Type B pancreatic cell (in vitro differentiated cells): ENCODE measurements around the gene OR2AT4. TPM values are rescaled to one million over a fixed set of nuclear protein-coding genes. Genes with fewer than 3 reads are reported as not detected.
"Not testable (repeated sequence)": the region's sequence is repeated elsewhere in the genome, so short reads cannot be mapped to it uniquely, and the experiment has no call there.

Experiments used
- DNase-seq: peaks from one replicate; pipeline ENCODE4 v3.0.0; 2021; ENCODE audit warnings: mixed read lengths; ENCODE audit not compliant: unreplicated experiment; ENCODE audit errors: extremely low spot score
- H3K27ac Mint-ChIP-seq: 2 replicates; pipeline ENCODE4 v1.8.0; 2021; ENCODE audit warnings: mild to moderate bottlenecking, mixed read lengths
- H3K27me3 Mint-ChIP-seq: 2 replicates; pipeline ENCODE4 v1.8.0; 2021; ENCODE audit warnings: mixed read lengths
- H3K36me3 Mint-ChIP-seq: 2 replicates; pipeline ENCODE4 v1.8.0; 2021; ENCODE audit warnings: mixed read lengths
- H3K4me1 Mint-ChIP-seq: one replicate; pipeline ENCODE4 v1.8.0; 2021; ENCODE audit warnings: mixed read lengths; ENCODE audit not compliant: unreplicated experiment
- H3K4me3 Mint-ChIP-seq: 2 replicates; pipeline ENCODE4 v1.8.0; 2021; ENCODE audit warnings: mild to moderate bottlenecking, mixed read lengths
- H3K9me3 Mint-ChIP-seq: 2 replicates; pipeline ENCODE4 v1.8.0; 2021; ENCODE audit warnings: mixed read lengths
- total RNA-seq: library from RNA; stranded (reverse); gene quantifications from 2 replicates; pipeline ENCODE4 v1.2.1, GENCODE V29; 2021; ENCODE audit warnings: low replicate concordance
- TF ChIP-seq, protein P1 (sequence below): fragments of 200-600 bp; sonication (generic); conservative IDR thresholded peaks from 2 replicates; pipeline ENCODE4 v1.5.0; 2021; ENCODE audit warnings: antibody characterized with exemption, mild to moderate bottlenecking

The OR2AT4 gene
- total RNA-seq, 1 donor from 2014 or later = not detected

DNA sequence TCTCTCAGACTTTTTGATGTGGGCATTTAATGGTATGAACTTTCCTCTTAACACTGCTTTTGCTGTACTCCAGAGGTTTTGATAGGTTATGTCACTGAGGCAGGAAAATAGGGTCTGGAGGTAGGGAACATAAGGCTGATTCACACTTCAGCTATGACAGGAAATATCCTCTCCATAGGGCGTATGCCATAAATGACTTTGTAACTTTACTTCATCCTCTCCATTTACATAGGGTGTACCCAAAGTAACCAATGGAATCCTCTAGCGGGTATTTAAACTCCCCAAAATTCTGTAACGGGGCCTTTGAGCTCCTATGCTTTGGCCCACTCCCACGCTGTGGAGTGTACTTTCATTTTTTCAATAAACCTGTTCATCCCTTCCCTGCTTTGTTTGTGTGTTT is 49.5 kb downstream of the OR2AT4 start:
- no peak for DNase-seq
- Mint-ChIP-seq H3K27ac (no peak overlapping the region), H3K27me3 (no peaks in the 10 kb centered on the region), H3K36me3 (no peaks in the 10 kb centered on the region), H3K4me1 (no peaks in the 10 kb centered on the region), H3K9me3 (no peaks in the 10 kb centered on the region), H3K4me3 (no peak overlapping the region)
- TF ChIP-seq, protein P1, sequence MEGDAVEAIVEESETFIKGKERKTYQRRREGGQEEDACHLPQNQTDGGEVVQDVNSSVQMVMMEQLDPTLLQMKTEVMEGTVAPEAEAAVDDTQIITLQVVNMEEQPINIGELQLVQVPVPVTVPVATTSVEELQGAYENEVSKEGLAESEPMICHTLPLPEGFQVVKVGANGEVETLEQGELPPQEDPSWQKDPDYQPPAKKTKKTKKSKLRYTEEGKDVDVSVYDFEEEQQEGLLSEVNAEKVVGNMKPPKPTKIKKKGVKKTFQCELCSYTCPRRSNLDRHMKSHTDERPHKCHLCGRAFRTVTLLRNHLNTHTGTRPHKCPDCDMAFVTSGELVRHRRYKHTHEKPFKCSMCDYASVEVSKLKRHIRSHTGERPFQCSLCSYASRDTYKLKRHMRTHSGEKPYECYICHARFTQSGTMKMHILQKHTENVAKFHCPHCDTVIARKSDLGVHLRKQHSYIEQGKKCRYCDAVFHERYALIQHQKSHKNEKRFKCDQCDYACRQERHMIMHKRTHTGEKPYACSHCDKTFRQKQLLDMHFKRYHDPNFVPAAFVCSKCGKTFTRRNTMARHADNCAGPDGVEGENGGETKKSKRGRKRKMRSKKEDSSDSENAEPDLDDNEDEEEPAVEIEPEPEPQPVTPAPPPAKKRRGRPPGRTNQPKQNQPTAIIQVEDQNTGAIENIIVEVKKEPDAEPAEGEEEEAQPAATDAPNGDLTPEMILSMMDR = no peak

DNA sequence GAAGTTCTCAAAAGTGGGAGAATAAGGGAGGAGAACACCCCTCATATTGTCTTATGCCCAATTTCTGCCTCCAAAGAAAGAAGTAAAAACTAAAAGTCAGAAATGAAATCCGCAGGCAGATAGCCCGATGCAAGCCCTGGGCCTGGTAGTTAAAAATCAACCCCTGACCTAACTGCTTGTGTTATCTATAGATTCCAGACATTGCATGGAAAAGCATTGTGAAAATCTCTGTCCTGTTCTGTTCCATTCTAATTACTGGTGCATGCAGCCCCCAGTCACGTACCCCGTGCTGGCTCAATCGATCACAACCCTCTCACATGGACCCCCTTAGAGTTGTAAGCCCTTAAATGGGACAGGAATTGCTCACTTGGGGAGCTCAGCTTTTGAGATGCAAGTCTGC is 50.0 kb downstream of the OR2AT4 start:
- H3K27ac Mint-ChIP-seq, DNase-seq, H3K4me1 Mint-ChIP-seq, H3K36me3 Mint-ChIP-seq, H3K4me3 Mint-ChIP-seq, H3K9me3 Mint-ChIP-seq, H3K27me3 Mint-ChIP-seq: not testable (repeated sequence)

DNA sequence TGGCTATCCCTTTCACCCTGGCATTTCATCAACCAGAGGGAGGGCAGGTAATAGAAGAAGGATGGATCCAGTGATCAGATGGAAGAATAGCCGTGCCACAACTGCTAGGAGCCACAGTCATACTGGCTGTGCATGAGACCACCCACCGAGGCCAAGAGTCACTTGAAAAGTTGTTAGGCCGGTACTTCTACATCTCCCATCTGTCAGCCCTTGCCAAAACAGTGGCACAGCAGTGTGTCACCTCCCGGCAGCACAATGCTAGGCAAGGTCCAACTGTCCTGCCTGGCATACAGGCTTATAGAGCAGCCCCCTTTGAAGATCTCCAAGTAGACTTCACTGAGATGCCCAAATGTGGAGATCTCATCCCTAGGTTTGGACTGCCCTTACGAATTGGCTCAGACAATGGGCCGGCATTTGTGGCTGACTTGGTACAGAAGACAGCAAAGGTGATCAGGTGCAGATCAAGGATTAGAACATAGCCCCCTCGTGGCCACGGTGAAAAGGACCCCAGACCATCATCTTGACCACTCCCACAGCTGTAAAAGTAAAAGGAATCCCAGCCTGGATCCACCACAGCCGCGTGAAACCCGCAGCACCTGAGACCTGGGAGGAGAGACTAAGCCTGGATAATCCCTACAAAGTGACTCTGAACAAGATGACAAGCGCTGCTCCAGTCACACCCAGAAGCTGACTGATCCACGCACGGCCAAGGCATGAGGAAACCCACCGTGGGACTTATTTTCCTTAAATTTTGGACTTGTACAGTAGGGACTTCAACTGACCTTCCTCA is 52.1 kb downstream of the OR2AT4 start:
- DNase-seq, H3K9me3 Mint-ChIP-seq, H3K27ac Mint-ChIP-seq, H3K27me3 Mint-ChIP-seq, H3K36me3 Mint-ChIP-seq, H3K4me1 Mint-ChIP-seq, H3K4me3 Mint-ChIP-seq: not testable (repeated sequence)

DNA sequence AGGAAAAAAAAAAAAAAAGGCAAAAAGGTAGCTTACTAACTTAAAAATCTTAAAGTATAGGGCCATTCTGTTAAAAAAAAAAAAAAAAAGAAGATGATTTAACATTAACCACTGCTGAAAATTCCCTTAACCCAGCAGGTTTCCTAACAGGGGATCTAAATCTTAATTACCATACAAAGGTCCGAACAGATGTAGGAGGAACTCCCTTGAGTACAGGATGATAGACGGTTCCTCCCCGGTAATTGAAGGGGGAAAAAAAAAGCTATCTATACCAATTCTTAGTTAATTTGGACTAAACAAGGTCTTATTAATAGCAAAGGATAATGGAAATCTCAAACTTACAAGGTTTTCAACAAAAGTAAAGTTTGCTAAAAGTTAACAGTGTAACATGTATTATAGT is 54.9 kb downstream of the OR2AT4 start:
- not testable (repeated sequence) for H3K36me3 Mint-ChIP-seq, H3K4me1 Mint-ChIP-seq, H3K4me3 Mint-ChIP-seq, DNase-seq, H3K9me3 Mint-ChIP-seq, H3K27ac Mint-ChIP-seq, H3K27me3 Mint-ChIP-seq

DNA sequence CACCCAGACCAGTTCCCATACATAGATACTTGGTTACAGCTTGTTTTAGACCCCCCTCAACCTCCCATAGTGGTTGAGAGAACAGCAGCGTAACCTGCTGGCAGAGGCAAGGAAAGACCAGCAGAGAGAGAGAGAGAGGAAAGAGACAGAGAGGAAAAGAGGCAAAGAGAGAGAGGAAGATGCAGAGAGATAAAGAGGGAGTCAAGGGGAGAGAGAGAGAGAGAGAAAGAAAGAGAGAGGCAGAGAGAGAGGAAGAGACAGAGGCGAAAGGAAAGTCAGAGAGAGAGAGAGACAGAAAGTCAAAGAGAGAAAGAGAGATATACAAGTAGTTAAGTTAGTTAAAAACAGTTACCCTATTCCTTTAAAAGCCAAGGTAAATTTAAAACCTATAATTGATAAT is 55.4 kb downstream of the OR2AT4 start:
- H3K4me1 Mint-ChIP-seq = peaks cover under 1% of the 10 kb centered on the region
- H3K27me3 Mint-ChIP-seq = peaks cover 3% of the 10 kb centered on the region
- TF ChIP-seq, protein P1 = no peak
- H3K27ac Mint-ChIP-seq = no peak overlapping the region
- H3K4me3 Mint-ChIP-seq = no peak overlapping the region
- peaks cover 7% of the 10 kb centered on the region for H3K9me3 Mint-ChIP-seq
- no peak for DNase-seq
- no peaks in the 10 kb centered on the region for H3K36me3 Mint-ChIP-seq

DNA sequence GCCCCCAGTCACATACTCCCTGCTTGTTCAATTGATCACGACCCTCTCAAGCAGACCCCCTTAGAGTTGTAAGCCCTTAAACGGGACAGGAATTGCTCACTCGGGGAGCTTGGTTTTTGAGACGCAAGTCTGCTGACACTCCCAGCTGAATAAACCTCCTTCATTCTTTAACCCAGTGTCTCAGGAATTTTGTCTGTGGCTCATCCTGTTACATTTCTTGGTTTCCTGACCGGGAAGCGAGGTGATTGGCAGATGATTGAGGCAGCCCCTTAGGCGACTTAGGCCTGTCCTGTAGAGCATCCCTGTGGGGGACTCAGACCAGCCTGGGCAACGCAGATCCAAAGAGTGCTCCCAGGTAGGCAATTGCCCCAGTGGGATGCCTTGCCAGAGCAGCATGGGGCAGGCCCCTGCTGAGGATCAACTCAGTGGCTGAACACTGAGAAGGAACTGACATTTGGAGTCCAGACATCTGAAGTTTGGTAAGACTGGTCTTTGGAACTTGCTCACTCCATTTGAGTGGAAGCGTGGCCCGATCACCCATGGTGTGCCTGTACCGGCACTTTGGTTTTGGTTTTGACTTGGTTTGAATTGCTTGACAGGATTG is 56.4 kb downstream of the OR2AT4 start:
- Mint-ChIP-seq H3K9me3 (peaks cover 7% of the 10 kb centered on the region), H3K4me3 (no peak overlapping the region), H3K4me1 (peaks cover 9% of the 10 kb centered on the region), H3K27ac (no peak overlapping the region), H3K27me3 (peaks cover 3% of the 10 kb centered on the region), H3K36me3 (no peaks in the 10 kb centered on the region)
- TF ChIP-seq, protein P1 = no peak
- no peak for DNase-seq

DNA sequence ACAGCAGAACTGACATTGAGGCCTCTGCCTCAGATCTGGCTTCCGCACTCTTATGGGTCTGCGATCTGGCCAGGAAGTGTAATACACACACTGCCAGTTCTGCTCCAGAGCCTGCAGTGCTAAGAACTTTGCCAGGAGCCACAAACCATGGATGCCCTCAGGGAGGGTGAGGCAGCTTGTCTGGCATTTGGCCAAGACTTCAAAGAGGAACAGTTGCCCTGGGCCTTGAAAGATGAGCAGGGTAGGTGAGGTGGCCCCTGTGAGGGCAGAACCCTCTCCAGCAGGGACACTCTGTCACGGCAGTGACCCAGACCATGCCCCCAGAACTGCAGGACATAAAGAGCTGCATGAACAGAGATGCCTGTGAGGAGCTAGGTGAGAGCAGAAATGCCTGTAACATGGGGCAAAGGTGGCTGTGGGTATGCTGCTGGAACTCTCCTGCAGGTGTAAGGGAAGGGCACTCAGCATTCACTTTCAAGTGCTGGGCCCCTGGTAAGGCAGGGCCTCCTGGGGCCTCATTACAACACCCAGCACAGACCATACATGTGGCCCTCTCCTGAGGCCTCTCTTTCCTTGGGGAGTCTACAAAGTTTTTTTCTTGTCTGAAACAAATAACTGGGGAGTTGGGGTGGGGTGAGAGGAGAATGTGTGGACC is 60.6 kb downstream of the OR2AT4 start:
- H3K36me3 Mint-ChIP-seq = no peaks in the 10 kb centered on the region
- TF ChIP-seq, protein P1 = no peak
- no peak overlapping the region for H3K27ac Mint-ChIP-seq
- H3K27me3 Mint-ChIP-seq = peaks cover under 1% of the 10 kb centered on the region
- H3K4me3 Mint-ChIP-seq = no peak overlapping the region
- H3K4me1 Mint-ChIP-seq = peaks cover 9% of the 10 kb centered on the region
- H3K9me3 Mint-ChIP-seq = peaks cover 5% of the 10 kb centered on the region
- DNase-seq = no peak
